ENCODE data around the gene EMC1. TPM values are rescaled to one million over a fixed set of nuclear protein-coding genes. Genes with fewer than 3 reads are reported as not detected.

EMC1 gene
- polyA plus RNA-seq, 1 donor (not counting 4 experiments of a cell fraction or from before 2014, with no cell fraction given), result 28.6 TPM

- Histone ChIP-seq H4K20me1 (ENCODE audit: control insufficient read depth, extremely low read depth, insufficient read depth, low read length) (no peaks in the 10 kb centered on the region), H3K36me3 (ENCODE audit: control insufficient read depth in 2 of 2, extremely low read depth in 1 of 2, insufficient read depth in 2 of 2, low read length in 2 of 2) (peaks cover 21 to 22% of the 10 kb centered on the region in 2 experiments), H3K9me1 (ENCODE audit: control insufficient read depth, extremely low read depth, insufficient read depth, low read length) (no peaks in the 10 kb centered on the region), H3K4me3 (ENCODE audit: control insufficient read depth in 2 of 3, extremely low read depth in 1 of 3, insufficient read depth in 2 of 3, low read depth in 1 of 3, low read length in 3 of 3) (no peak overlapping the region), H3K9ac (ENCODE audit: control insufficient read depth, extremely low read depth, insufficient read depth, low read length) (no peak overlapping the region), H3K27ac (ENCODE audit: control insufficient read depth, insufficient read depth, low read length) (no peak overlapping the region), H3K4me2 (ENCODE audit: control insufficient read depth, extremely low read depth, insufficient read depth, low read depth, low read length) (no peak overlapping the region), H3K27me3 (ENCODE audit: control insufficient read depth, extremely low read depth, insufficient read depth, low read length) (no peaks in the 10 kb centered on the region), H3K4me1 (ENCODE audit: control insufficient read depth, extremely low read depth, insufficient read depth, low read length) (no peaks in the 10 kb centered on the region), H3K79me2 (ENCODE audit: control insufficient read depth, insufficient read depth, low read length) (no peaks in the 10 kb centered on the region), H3K9me3 (ENCODE audit: control insufficient read depth, low read depth, low read length) (no peaks in the 10 kb centered on the region), H2AFZ (ENCODE audit: control insufficient read depth, low read length) (no peak overlapping the region)
- FAIRE-seq, result no peak
- TF ChIP-seq CTCF (optimal IDR thresholded peaks at IDR 0.05 in 1 of 3, IDR thresholded peaks at IDR 0.05 in 1 of 3, conservative IDR thresholded peaks at IDR 0.05 in 1 of 3; ENCODE audit: extremely low read depth in 1 of 3, insufficient read depth in 2 of 3, low read length in 3 of 3) (no peak), EZH2 (IDR thresholded peaks at IDR 0.05; ENCODE audit: low read length) (no peak)
- dilution Hi-C loops (cut with MboI; ENCODE audit: extremely low pct_ligation_motif_present, low sequenced_read_pairs), result no loop called here
- DNase-seq (ENCODE audit: low read depth, low spot score), result no peak
Measured at GRCh38 chr1:19262744-19263143, 11.4 kb upstream of the EMC1 start.

- FAIRE-seq, result no peak
- Histone ChIP-seq H3K9me3 (ENCODE audit: control insufficient read depth, low read depth, low read length) (no peaks in the 10 kb centered on the region), H3K9me1 (ENCODE audit: control insufficient read depth, extremely low read depth, insufficient read depth, low read length) (no peaks in the 10 kb centered on the region), H3K27ac (ENCODE audit: control insufficient read depth, insufficient read depth, low read length) (no peak overlapping the region), H2AFZ (ENCODE audit: control insufficient read depth, low read length) (no peak overlapping the region), H3K9ac (ENCODE audit: control insufficient read depth, extremely low read depth, insufficient read depth, low read length) (no peak overlapping the region), H3K79me2 (ENCODE audit: control insufficient read depth, insufficient read depth, low read length) (no peaks in the 10 kb centered on the region), H3K4me3 (ENCODE audit: control insufficient read depth in 2 of 3, extremely low read depth in 1 of 3, insufficient read depth in 2 of 3, low read depth in 1 of 3, low read length in 3 of 3) (no peak overlapping the region), H3K4me2 (ENCODE audit: control insufficient read depth, extremely low read depth, insufficient read depth, low read depth, low read length) (no peak overlapping the region), H3K27me3 (ENCODE audit: control insufficient read depth, extremely low read depth, insufficient read depth, low read length) (no peaks in the 10 kb centered on the region), H3K4me1 (ENCODE audit: control insufficient read depth, extremely low read depth, insufficient read depth, low read length) (no peaks in the 10 kb centered on the region), H4K20me1 (ENCODE audit: control insufficient read depth, extremely low read depth, insufficient read depth, low read length) (no peaks in the 10 kb centered on the region), H3K36me3 (ENCODE audit: control insufficient read depth in 2 of 2, extremely low read depth in 1 of 2, insufficient read depth in 2 of 2, low read length in 2 of 2) (peaks cover 28% of the 10 kb centered on the region in 2 experiments)
- dilution Hi-C loops (cut with MboI; ENCODE audit: extremely low pct_ligation_motif_present, low sequenced_read_pairs), result no loop called here
- no peak for DNase-seq (ENCODE audit: low read depth, low spot score)
- no peak for TF ChIP-seq CTCF (optimal IDR thresholded peaks at IDR 0.05 in 1 of 3, IDR thresholded peaks at IDR 0.05 in 1 of 3, conservative IDR thresholded peaks at IDR 0.05 in 1 of 3; ENCODE audit: extremely low read depth in 1 of 3, insufficient read depth in 2 of 3, low read length in 3 of 3)
- TF ChIP-seq EZH2 (IDR thresholded peaks at IDR 0.05; ENCODE audit: low read length), result no peak
Measured at GRCh38 chr1:19262047-19262446, 10.7 kb upstream of the EMC1 start.

Data from keratinocyte (primary cell).